Activated T-helper 9 cell treated with anti-CD3 and anti-CD28 coated beads, Interleukin-2, amount 50 U/mL, for 16 hours (primary cell): ENCODE measurements around the gene CYP46A1.
"Not testable (repeated sequence)": the region's sequence is repeated elsewhere in the genome, so short reads cannot be mapped to it uniquely, and the experiment has no call there.

Experiments used
- DNase-seq: peaks from one replicate; pipeline ENCODE4 v3.0.0-alpha.2; 2020; ENCODE audit warnings: low read depth

The CYP46A1 gene

DNA sequence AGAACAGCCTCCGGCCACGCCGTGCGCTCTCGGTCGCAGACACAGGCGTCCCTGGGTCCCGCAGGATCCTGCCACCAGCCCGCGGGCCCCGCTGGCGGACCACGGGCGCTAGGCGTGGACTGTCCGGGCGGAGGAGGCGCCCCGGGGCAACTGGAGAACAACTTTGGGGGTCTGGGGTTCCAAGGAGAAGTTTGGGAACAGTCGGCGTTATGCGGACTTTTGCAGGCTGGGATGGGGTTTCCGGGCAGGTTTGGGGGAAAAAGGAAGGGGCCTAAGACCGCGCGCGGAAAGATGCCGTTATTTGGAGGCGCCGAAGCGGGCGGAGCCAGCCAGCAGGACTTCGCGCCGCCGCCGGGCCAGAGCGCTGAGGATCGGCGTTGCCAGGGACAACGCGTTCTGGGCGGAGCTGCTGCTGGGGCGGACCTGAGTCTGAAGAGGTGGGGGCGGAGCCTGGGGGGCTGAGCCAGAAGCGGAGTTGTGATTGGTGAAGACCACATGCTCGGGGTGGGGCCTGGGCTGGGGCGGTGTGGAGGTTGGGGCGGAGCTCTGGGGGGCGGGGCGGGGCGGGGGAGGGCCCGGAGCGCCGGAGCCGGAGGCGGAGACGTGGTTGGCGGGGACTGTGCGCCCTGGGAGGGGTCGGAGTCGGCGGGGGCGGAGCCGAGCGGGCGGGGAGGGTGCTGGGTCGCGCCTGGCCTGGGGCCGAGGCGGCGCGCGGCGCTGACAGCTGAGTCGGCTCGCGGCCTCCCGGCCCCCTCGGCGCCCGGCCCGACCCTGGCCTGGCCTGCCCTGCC, at the start of gene CYP46A1:
Gene CYP46A1 (plus strand): TSS at position 680 of the 791 bp plus-strand sequence. CDS start 120 bp downstream, outside the sequence.
- peak; percentile 99 for DNase-seq

DNA sequence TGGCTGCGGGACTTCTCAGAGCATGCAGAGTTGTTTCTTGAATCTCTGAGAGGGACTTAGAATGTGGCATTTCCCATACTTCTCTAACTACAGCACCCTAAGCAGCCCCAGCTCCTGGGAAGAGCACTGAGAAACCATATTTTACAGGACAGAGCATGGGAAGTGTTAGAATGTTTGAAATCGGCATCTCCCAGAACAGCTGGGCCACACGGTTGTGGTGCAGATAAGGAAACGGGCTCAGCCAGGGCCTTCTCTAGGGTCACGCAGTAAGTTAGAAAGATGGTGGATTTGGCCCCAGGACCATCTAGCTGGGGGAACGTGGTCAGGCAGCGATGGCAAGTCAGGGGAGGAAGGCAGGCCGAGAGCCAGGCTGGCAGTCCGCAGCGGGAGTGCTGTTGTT, 49.7 kb upstream of the CYP46A1 start:
- no peak for DNase-seq

DNA sequence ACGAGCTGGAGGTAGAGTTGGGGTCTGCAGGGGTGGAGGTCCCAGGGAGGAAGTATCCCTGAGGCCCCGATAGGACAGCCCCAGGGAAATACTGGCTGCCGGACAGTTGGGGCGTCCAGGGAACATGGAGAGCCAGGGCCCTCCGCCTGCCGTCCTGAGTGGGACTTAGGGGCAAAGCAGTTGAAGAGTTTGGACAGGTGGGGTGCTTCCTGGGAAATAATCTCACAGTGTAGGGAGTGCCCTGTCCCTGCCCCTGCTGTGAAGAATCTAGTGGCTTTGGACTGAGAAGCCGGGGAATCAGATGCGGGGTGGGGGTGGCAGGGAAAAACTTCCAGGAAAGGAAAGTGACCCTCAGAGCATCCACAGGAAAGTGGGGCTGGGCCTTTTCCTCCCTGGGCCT, 49.0 kb upstream of the CYP46A1 start:
- no peak for DNase-seq

- no peak for DNase-seq
Observed at GRCh38 chr14:99636487-99636886, 47.6 kb upstream of the CYP46A1 start.

DNA sequence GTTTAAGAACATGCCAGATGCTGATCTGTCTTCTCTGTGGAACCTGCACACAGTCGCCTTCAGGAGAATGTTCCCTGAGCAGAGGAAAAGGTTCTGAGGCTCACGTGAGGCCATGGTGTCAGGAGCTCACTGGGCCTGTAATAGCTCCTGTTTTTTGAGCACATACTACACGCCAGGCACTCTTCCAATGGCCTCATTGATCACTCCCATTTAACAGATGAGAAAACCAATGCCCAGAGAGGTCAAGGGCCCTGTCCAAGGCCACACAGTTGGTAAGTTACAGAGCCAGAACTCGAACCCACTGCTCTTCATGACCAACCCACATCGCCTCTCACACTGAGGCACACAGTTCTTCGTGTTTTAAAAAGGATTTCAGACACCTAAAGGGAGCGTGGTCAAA, 46.5 kb upstream of the CYP46A1 start:
- no peak for DNase-seq

- DNase-seq, result not testable (repeated sequence)
Observed at GRCh38 chr14:99642771-99643170, 41.3 kb upstream of the CYP46A1 start.

DNA sequence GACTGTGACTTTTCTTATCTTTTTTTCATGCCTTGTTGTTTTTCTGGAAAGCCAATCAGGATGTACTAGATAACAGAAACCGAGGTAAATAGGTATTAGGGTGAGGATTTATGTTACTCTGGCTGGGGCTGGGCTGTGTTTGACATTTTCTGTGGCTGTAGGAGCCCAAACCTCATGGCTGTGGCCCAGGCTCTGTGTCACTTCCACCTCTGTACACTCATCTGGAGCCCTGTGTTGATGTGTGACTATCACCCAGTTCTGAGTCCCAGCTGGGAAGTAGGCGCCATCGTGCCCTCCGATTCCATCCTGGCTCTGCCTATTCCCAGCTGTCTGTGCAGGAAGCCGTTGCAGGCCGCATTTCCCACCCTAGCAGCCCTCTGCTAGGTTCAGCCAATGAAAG, 40.8 kb upstream of the CYP46A1 start:
- DNase-seq, result no peak

GRCh38 chr14:99644035-99644587, 40.0 kb upstream of the CYP46A1 start:
- DNase-seq, result no peak

GRCh38 chr14:99644723-99645544, 39.2 kb upstream of the CYP46A1 start, which contains the start of gene HHIPL1:
Gene HHIPL1, plus strand, starts transcription at chr14:99645129. Its CDS starts 79 bp downstream, at chr14:99645208.
- no peak for DNase-seq

GRCh38 chr14:99645545-99646505, 38.3 kb upstream of the CYP46A1 start:
- DNase-seq, result no peak

DNA sequence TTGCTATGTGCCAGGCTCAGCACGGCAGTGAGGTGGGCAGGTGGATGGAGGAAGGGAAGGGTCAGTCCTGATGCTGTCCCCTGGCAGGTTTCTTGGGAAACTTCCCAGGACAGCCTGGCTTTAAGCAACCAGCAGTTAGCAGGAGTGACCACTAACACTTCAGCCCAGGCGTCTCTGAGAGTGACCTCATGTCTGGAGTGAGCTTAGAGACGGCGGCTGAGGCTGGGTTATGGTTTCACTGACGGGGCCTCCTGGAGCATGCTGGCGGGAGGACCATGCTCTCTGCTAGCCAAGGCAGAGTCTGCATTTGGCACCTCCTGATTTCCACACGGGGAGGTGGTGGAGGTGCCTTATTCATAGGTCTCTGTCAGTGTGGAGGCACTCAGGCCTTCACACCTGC, 36.7 kb upstream of the CYP46A1 start:
- no peak for DNase-seq

DNA sequence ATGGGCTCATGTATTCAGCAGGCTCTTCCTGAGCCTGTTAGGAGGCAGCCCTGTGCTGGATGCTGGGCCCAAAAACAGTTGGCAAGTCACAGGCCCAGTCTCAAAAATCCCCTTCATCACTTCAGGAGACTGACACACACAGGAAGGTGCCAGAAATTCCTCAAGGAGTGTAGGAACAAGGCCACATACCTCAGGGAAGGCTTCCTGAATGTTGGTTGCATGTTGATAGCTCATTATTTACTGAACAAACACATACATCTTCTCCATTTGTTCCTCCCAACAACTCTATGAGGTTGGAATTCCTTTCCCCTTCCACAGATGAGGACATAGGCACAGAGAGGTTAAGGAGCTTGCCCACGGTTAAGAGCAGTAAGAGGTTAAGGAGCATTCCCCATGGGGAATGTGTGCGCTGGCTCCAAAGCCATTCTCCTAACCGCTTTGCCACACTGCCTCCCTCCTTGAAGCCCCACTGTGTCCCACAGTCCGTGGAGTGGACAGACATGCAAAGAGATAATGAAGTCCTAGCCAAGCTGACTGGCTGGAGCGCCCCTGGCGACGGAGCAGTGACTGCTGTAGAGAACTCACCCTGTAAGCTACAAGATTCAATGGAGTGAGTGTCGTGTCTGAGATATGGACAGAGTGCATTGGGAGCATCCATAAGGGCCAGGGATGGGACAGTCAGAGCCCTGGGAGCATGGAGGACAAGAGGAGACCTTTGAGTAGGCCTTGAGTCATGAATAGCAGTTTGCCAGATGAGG, 35.9 kb upstream of the CYP46A1 start:
- no peak for DNase-seq

GRCh38 chr14:99649219-99649618, 34.9 kb upstream of the CYP46A1 start:
- no peak for DNase-seq

- DNase-seq, result no peak
Observed at GRCh38 chr14:99649643-99650042, 34.5 kb upstream of the CYP46A1 start.

GRCh38 chr14:99650189-99650588, 33.9 kb upstream of the CYP46A1 start:
- DNase-seq, result no peak

DNA sequence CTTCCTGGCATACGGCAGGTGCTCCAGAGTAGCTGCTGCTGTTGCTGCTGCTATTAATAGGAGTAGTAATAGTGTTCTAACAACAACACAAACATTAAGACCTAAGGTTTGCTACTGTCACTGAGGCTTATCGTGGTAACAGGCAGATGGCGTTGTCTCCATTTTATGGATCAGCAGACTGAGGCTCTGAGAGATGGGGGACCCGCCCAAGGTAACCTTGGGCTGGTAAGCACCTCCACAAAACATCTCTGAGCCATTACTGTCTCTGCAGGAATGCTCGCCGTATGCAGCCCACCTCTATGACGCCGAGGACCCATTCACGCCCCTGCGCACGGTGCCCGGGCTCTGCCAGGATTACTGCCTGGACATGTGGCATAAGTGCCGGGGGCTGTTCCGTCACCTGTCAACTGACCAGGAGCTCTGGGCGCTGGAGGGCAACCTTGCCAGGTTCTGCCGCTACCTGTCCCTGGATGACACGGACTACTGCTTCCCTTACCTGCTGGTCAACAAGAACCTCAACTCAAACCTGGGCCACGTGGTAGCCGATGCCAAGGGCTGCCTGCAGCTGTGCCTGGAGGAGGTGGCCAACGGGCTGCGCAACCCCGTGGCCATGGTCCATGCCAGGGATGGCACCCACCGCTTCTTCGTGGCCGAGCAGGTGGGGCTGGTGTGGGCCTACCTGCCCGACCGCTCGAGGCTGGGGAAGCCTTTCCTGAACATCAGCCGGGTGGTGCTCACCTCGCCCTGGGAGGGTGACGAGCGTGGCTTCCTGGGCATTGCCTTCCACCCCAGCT, 31.9 kb upstream of the CYP46A1 start:
- DNase-seq, result no peak

- no peak for DNase-seq
Observed at GRCh38 chr14:99654235-99654985, 29.7 kb upstream of the CYP46A1 start.

DNA sequence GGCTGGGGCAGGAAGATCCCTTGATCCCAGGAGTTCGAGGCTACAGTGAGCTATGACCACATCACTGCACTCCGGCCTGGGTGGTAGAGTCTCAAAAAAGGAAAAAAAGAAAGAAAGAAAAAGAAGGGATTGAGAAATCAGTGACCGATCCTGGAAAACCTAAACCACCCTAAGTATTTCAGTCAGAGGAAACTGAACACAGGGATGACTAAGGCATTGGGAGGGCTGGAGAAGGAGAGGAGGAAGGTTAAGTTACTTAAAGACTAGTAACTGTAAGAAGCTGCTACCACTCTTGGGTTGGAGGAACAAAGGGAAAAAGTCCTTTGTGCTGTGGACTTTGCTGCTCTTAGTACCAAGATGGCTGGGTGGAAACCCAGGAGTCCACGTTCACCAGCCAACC, 28.6 kb upstream of the CYP46A1 start:
- no peak for DNase-seq

GRCh38 chr14:99656171-99656570, 27.9 kb upstream of the CYP46A1 start:
- DNase-seq, result no peak
